Uterus (tissue), 4 donors: ENCODE data around the gene KRTAP10-3. TPM values are rescaled to one million over a fixed set of nuclear protein-coding genes. Genes with fewer than 3 reads are reported as not detected.

ENCODE experiments used
- DNase-seq, 2 donors: peaks; one replicate each; pipeline ENCODE4 v3.0.0-alpha.2; 2019 to 2020
- H3K27ac ChIP-seq, 2 donors: fragments of 200-600 bp; sonication (generic); 1 replicate in 1 of 2; 2 replicates in 1 of 2; pipeline ENCODE4 v1.5.1; 2016 to 2018
- H3K27me3 ChIP-seq, 2 donors: fragments of 200-600 bp; sonication (generic); one replicate each; pipeline ENCODE4 v1.5.1; 2018 to 2019; ENCODE audit warnings: control low read depth in 1 of 2
- H3K36me3 ChIP-seq, 2 donors: fragments of 200-600 bp; sonication (generic); one replicate each; pipeline ENCODE4 v1.5.1; 2019; ENCODE audit warnings: control low read depth in 1 of 2
- H3K4me1 ChIP-seq, 2 donors: fragments of 200-600 bp; sonication (generic); one replicate each; pipeline ENCODE4 v1.5.1; 2018 to 2019; ENCODE audit warnings: control low read depth in 1 of 2
- H3K4me3 ChIP-seq, 2 donors: fragments of 200-600 bp; sonication (generic); 1 replicate in 1 of 2; 2 replicates in 1 of 2; pipeline ENCODE4 v1.5.1; 2018 to 2019; ENCODE audit warnings: mild to moderate bottlenecking in 1 of 2
- H3K9me3 ChIP-seq, 2 donors: fragments of 200-600 bp; sonication (generic); one replicate each; pipeline ENCODE4 v1.5.1; 2019; ENCODE audit warnings: control low read depth in 1 of 2
- POLR2A ChIP-seq, 2 donors: fragments of 450-650 bp; IDR thresholded peaks; one replicate each; pipeline ENCODE4 v1.6.1; 2016; ENCODE audit warnings: antibody characterized with exemption in 2 of 2, mild to moderate bottlenecking in 1 of 2, moderate library complexity in 1 of 2
- intact Hi-C: fragments of 100-400 bp; cut with DNase I; formaldehyde crosslinking; loops from one replicate; pipeline ENCODE4 v1.15.1; 2023; ENCODE audit warnings: low total_unique reads
- total RNA-seq, 4 donors: library from RNA; depleted of rRNA in 3 of 4; stranded (reverse); fragments of >200 nt in 3 of 4; gene quantifications; one replicate each; pipeline versions ENCODE4 v1.1.0 to v1.2.4, GENCODE V29; 2014 to 2023
- TF ChIP-seq, protein P1 (sequence below), 4 experiments: fragments of 200-600 bp in 2 of 4; fragments of 450-650 bp in 2 of 4; sonication (generic) in 2 of 4; IDR thresholded peaks; one replicate each; pipeline ENCODE4 v1.5.1; 2016 to 2019; ENCODE audit warnings: antibody characterized with exemption in 4 of 4, mild to moderate bottlenecking in 2 of 4, moderate library complexity in 1 of 4
- donor health status: DM: yes; HTN: yes; CAD: no.

Gene KRTAP10-3
- total RNA-seq, 4 donors from 2014 or later, result not detected

DNA sequence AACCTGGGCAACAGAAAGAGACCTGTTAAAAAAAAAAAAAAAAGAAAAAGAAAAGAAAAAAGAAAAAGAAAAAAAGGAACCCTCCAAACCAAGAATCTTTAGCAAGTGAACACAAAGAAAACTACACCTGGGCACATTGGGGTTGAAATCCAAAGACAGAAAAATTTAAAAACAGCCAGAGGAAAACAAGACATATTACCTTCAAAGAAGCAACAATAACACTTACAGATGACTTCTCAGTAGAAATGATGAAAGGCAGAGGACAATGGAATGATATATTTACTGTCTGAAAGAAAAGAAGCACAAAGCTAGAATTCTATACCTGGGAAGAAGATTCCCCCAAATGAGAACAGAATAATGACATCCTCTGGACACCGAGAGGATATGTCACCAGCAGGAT is 15.9 kb downstream of the KRTAP10-3 start:
- H3K27me3 ChIP-seq, result no peaks in the 10 kb centered on the region
- DNase-seq, result no peak
- intact Hi-C loops, result no loop called here
- peaks cover 0 to 5% of the 10 kb centered on the region in 2 donors for H3K9me3 ChIP-seq
- H3K27ac ChIP-seq, result no peak overlapping the region
- H3K36me3 ChIP-seq, result no peaks in the 10 kb centered on the region
- no peaks in the 10 kb centered on the region for H3K4me1 ChIP-seq
- H3K4me3 ChIP-seq, result no peak overlapping the region
- no peak for TF ChIP-seq POLR2A (IDR thresholded peaks at IDR 0.05)
- TF ChIP-seq, protein P1, sequence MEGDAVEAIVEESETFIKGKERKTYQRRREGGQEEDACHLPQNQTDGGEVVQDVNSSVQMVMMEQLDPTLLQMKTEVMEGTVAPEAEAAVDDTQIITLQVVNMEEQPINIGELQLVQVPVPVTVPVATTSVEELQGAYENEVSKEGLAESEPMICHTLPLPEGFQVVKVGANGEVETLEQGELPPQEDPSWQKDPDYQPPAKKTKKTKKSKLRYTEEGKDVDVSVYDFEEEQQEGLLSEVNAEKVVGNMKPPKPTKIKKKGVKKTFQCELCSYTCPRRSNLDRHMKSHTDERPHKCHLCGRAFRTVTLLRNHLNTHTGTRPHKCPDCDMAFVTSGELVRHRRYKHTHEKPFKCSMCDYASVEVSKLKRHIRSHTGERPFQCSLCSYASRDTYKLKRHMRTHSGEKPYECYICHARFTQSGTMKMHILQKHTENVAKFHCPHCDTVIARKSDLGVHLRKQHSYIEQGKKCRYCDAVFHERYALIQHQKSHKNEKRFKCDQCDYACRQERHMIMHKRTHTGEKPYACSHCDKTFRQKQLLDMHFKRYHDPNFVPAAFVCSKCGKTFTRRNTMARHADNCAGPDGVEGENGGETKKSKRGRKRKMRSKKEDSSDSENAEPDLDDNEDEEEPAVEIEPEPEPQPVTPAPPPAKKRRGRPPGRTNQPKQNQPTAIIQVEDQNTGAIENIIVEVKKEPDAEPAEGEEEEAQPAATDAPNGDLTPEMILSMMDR (IDR thresholded peaks at IDR 0.05), result no peak

DNA sequence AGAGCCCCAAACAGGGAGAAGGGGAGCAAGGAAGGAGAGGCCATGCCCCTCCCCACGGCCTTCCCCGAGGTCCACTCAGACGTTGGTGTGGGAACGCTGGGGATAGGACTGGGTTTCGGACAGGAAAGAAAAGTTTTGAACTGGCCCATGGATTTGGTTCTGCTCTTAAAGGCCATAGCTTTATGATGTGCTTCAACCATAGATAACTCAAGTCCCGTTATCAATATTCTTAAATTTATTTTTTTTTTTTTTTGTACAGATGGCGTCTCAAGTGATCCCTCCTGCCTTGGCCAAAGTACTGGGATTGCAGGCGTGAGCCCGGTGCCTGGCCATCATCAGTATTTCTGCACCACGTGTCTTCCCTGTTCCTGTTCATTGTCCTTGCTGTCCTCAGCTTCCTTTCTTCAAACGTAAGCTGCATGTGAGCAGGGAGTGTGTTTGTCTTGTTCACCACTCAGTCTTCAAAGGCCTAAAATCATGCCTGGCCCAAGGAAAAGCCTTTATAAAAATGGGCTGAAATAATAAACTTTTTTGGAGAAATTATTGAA is 17.8 kb downstream of the KRTAP10-3 start:
- Histone ChIP-seq H3K36me3 (no peaks in the 10 kb centered on the region), H3K4me1 (no peaks in the 10 kb centered on the region), H3K27ac (no peak overlapping the region), H3K9me3 (no peaks in the 10 kb centered on the region), H3K4me3 (no peak overlapping the region), H3K27me3 (no peaks in the 10 kb centered on the region)
- intact Hi-C loops, result no loop called here
- DNase-seq, result no peak
- TF ChIP-seq, protein P1 (IDR thresholded peaks at IDR 0.05), result no peak
- TF ChIP-seq POLR2A (IDR thresholded peaks at IDR 0.05), result no peak

DNA sequence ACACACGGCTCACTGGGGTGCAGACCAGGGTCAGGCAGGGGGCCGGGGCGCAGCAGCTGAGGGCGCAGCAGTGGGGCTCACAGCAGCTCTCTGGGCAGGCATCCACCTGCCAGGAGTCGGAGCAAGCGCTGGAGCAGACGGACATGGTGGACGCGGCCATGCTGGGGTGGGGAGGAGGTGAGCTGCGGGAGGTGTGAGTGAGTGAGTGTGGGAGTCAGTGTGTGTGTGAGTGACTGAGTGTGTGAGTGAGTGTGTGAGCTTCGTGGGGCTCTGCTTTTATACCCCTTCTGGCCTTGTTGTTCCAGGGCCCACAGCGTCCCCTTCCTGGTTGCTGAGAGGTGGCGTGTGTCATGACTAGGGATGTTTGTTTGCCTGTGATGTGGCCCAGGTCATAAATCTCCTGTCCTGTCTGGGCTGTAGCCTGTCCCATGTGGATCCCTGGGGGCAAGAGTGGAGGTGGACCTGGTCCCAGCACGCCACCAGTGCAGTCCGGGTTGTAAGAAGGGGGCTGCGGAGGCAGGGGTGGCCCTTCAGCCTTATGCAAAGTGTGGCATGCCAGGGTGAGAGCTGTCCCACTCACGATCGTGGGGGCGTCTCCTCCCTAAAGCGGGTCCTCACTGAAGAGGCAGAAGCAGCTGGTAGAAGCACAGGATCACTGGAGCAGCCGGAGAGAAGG is 18.5 kb downstream of the KRTAP10-3 start, which contains the start of gene KRTAP10-1:
Gene KRTAP10-1 (minus strand): TSS at position 205 of the 676 bp plus-strand sequence. CDS start 45 bp downstream, at position 160.
- intact Hi-C loops, result no loop called here
- Histone ChIP-seq H3K9me3 (no peaks in the 10 kb centered on the region), H3K36me3 (no peaks in the 10 kb centered on the region), H3K4me3 (no peak within 1 kb of the TSS), H3K4me1 (no peaks in the 10 kb centered on the region), H3K27me3 (no peaks in the 10 kb centered on the region), H3K27ac (no peak within 1 kb of the TSS)
- no peak for DNase-seq
- no peak for TF ChIP-seq POLR2A (IDR thresholded peaks at IDR 0.05)
- TF ChIP-seq, protein P1 (IDR thresholded peaks at IDR 0.05), result no peak

DNA sequence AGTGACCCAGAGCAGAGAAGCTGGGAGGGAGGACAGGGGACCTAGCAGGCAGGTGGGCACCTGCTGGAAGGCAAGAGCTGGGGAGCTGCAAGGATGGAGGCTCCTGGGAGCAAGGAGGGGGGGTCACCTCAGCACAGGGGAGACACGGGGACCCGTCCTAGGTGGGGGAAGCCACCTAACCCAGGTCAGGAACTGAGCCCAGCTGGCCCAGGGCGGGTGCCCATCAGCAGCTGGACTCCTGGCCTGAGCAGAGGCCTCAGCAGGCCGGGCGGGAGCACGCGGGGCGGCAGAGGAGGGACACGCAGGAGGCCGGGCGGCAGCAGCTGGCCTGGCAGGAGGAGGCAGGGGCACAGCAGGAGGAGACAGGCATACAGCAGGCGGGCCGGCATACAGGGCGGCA is 19.5 kb downstream of the KRTAP10-3 start:
- no peak overlapping the region for H3K27ac ChIP-seq
- no peak for DNase-seq
- no peak for TF ChIP-seq POLR2A (IDR thresholded peaks at IDR 0.05)
- TF ChIP-seq, protein P1 (IDR thresholded peaks at IDR 0.05), result no peak

More for the DNA sequence above, 19.5 kb downstream of the KRTAP10-3 start:
- no peaks in the 10 kb centered on the region for H3K9me3 ChIP-seq
- intact Hi-C loops, result no loop called here
- H3K36me3 ChIP-seq, result no peaks in the 10 kb centered on the region
- H3K27me3 ChIP-seq, result no peaks in the 10 kb centered on the region
- no peak overlapping the region for H3K4me3 ChIP-seq
- H3K4me1 ChIP-seq, result no peaks in the 10 kb centered on the region
